ENCODE data around the gene ITGB1.

Gene ITGB1

GRCh38 chr10:32893916-32894664 is 63.9 kb downstream of the ITGB1 start:
- DNase-seq (ENCODE audit: low read depth): no peak
- no peak overlapping the region for H3K4me3 ChIP-seq (ENCODE audit: low read length)
- TF ChIP-seq CTCF (conservative IDR thresholded peaks at IDR 0.05; ENCODE audit: low read depth, low read length): no peak

GRCh38 chr10:32893434-32893833 is 64.6 kb downstream of the ITGB1 start:
- peak; percentile 13 for TF ChIP-seq CTCF (conservative IDR thresholded peaks at IDR 0.05; ENCODE audit: low read depth, low read length)
- no peak for DNase-seq (ENCODE audit: low read depth)
- no peak overlapping the region for H3K4me3 ChIP-seq (ENCODE audit: low read length)

GRCh38 chr10:32891261-32891660 is 66.8 kb downstream of the ITGB1 start:
- no peak for DNase-seq (ENCODE audit: low read depth)
- H3K4me3 ChIP-seq (ENCODE audit: low read length): no peak overlapping the region
- TF ChIP-seq CTCF (conservative IDR thresholded peaks at IDR 0.05; ENCODE audit: low read depth, low read length): no peak

GRCh38 chr10:32890444-32890843 is 67.6 kb downstream of the ITGB1 start:
- no peak for TF ChIP-seq CTCF (conservative IDR thresholded peaks at IDR 0.05; ENCODE audit: low read depth, low read length)
- no peak for DNase-seq (ENCODE audit: low read depth)
- H3K4me3 ChIP-seq (ENCODE audit: low read length): no peak overlapping the region

- no peak overlapping the region for H3K4me3 ChIP-seq (ENCODE audit: low read length)
- DNase-seq (ENCODE audit: low read depth): no peak
- TF ChIP-seq CTCF (conservative IDR thresholded peaks at IDR 0.05; ENCODE audit: low read depth, low read length): no peak
These were observed 68.3 kb downstream of the ITGB1 start for GRCh38 chr10:32889631-32890212.

- DNase-seq (ENCODE audit: low read depth): no peak
- TF ChIP-seq CTCF (conservative IDR thresholded peaks at IDR 0.05; ENCODE audit: low read depth, low read length): no peak
- H3K4me3 ChIP-seq (ENCODE audit: low read length): no peak overlapping the region
These were observed 69.7 kb downstream of the ITGB1 start for GRCh38 chr10:32888161-32888927.

All from retinal pigment epithelial cell (primary cell).